Measurements from ENCODE around the gene NFE2L3. TPM values are rescaled to one million over a fixed set of nuclear protein-coding genes. Genes with fewer than 3 reads are reported as not detected.

NFE2L3 gene
- total RNA-seq, 1 donor: 0.18 TPM

- no peak overlapping the region for H3K4me3 ChIP-seq (ENCODE audit: low read depth, low read length)
- no peak for DNase-seq (ENCODE audit: low read depth)
- no peak for TF ChIP-seq CTCF (IDR thresholded peaks at IDR 0.05; ENCODE audit: insufficient read depth, low read length)
These were observed 16.4 kb upstream of the NFE2L3 start for GRCh38 chr7:26135551-26135950.

GRCh38 chr7:26136831-26137230 lies 15.2 kb upstream of the NFE2L3 start:
- H3K4me3 ChIP-seq (ENCODE audit: low read depth, low read length): no peak overlapping the region
- TF ChIP-seq CTCF (IDR thresholded peaks at IDR 0.05; ENCODE audit: insufficient read depth, low read length): no peak
- DNase-seq (ENCODE audit: low read depth): no peak

- no peak for TF ChIP-seq CTCF (IDR thresholded peaks at IDR 0.05; ENCODE audit: insufficient read depth, low read length)
- H3K4me3 ChIP-seq (ENCODE audit: low read depth, low read length): no peak overlapping the region
- DNase-seq (ENCODE audit: low read depth): no peak
These were observed 11.6 kb upstream of the NFE2L3 start for GRCh38 chr7:26140380-26140779.

GRCh38 chr7:26141077-26141476 lies 10.9 kb upstream of the NFE2L3 start:
- DNase-seq (ENCODE audit: low read depth): no peak
- TF ChIP-seq CTCF (IDR thresholded peaks at IDR 0.05; ENCODE audit: insufficient read depth, low read length): no peak
- no peak overlapping the region for H3K4me3 ChIP-seq (ENCODE audit: low read depth, low read length)

GRCh38 chr7:26143298-26144048 lies 8.5 kb upstream of the NFE2L3 start:
- no peak overlapping the region for H3K4me3 ChIP-seq (ENCODE audit: low read depth, low read length)
- peak; percentile 35 for DNase-seq (ENCODE audit: low read depth)
- TF ChIP-seq CTCF (IDR thresholded peaks at IDR 0.05; ENCODE audit: insufficient read depth, low read length): no peak

- H3K4me3 ChIP-seq (ENCODE audit: low read depth, low read length): no peak overlapping the region
- DNase-seq (ENCODE audit: low read depth): no peak
- TF ChIP-seq CTCF (IDR thresholded peaks at IDR 0.05; ENCODE audit: insufficient read depth, low read length): no peak
These were observed 7.6 kb upstream of the NFE2L3 start for GRCh38 chr7:26144184-26145080.

All from fibroblast of the aortic adventitia (primary cell).